Neuronal stem cell (in vitro differentiated cells): ENCODE data around the gene COPS7A.
A peak's percentile ranks its signal among the peaks of the same experiment; 100 is the strongest.

Experiments used
- DNase-seq: peaks from one replicate; pipeline ENCODE4 v3.0.0-alpha.2; 2013; ENCODE audit warnings: low spot score
- H2AFZ ChIP-seq: one replicate; pipeline ENCODE4 v1.6.1; 2013; ENCODE audit warnings: mild to moderate bottlenecking, low read length, inconsistent platforms
- H2AK5ac ChIP-seq: 2 replicates; pipeline ENCODE4 v1.6.1; 2013; ENCODE audit warnings: low read depth, mild to moderate bottlenecking, inconsistent platforms, low read length, moderate library complexity, mixed read lengths
- H2BK120ac ChIP-seq: 2 replicates; pipeline ENCODE4 v1.6.1; 2013; ENCODE audit warnings: low read depth, mild to moderate bottlenecking, inconsistent platforms, low read length, moderate library complexity, mixed read lengths
- H2BK12ac ChIP-seq: one replicate; pipeline ENCODE4 v1.6.1; 2013; ENCODE audit warnings: low read length, inconsistent platforms
- H2BK15ac ChIP-seq: 2 replicates; pipeline ENCODE4 v1.6.1; 2013; ENCODE audit warnings: mild to moderate bottlenecking, low read length, inconsistent platforms, mixed read lengths
- H2BK5ac ChIP-seq: one replicate; pipeline ENCODE4 v1.6.1; 2013; ENCODE audit warnings: inconsistent platforms, mild to moderate bottlenecking, low read length, moderate library complexity
- H3K14ac ChIP-seq: one replicate; pipeline ENCODE4 v1.6.1; 2013; ENCODE audit warnings: low read length, inconsistent platforms
- H3K18ac ChIP-seq: 2 replicates; pipeline ENCODE4 v1.6.1; 2013; ENCODE audit warnings: low read length, inconsistent platforms
- H3K23ac ChIP-seq: 2 replicates; pipeline ENCODE4 v1.6.1; 2013; ENCODE audit warnings: low read depth, mild to moderate bottlenecking, mixed read lengths, low read length, inconsistent platforms; ENCODE audit not compliant: poor library complexity
- H3K27ac ChIP-seq: replicated peaks from 3 replicates; pipeline ENCODE4 v1.5.1; 2013; ENCODE audit warnings: low read length, inconsistent platforms
- H3K27me3 ChIP-seq, 3 experiments: 2 replicates each; pipeline ENCODE4 v1.6.1; 2013; ENCODE audit warnings: low read length in 3 of 3, mild to moderate bottlenecking in 2 of 3, inconsistent platforms in 1 of 3, low read depth in 1 of 3, mixed read lengths in 1 of 3, moderate library complexity in 1 of 3; ENCODE audit not compliant: control insufficient read depth in 3 of 3, insufficient read depth in 3 of 3
- H3K36me3 ChIP-seq, 2 donors: replicated peaks in 1 of 2; 2 replicates each; pipeline ENCODE4 v1.6.1; 2013; ENCODE audit warnings: low read length in 2 of 2; ENCODE audit not compliant: control insufficient read depth in 2 of 2, insufficient read depth in 2 of 2
- H3K4ac ChIP-seq: 2 replicates; pipeline ENCODE4 v1.6.1; 2013; ENCODE audit warnings: inconsistent platforms, mild to moderate bottlenecking, low read length, moderate library complexity
- H3K4me1 ChIP-seq, 2 donors: 1 replicate in 1 of 2; 2 replicates in 1 of 2; pipeline ENCODE4 v1.6.1; 2013; ENCODE audit warnings: low read length in 2 of 2, low read depth in 1 of 2; ENCODE audit not compliant: control insufficient read depth in 2 of 2, insufficient read depth in 1 of 2
- H3K4me2 ChIP-seq: one replicate; pipeline ENCODE4 v1.6.1; 2013; ENCODE audit warnings: mild to moderate bottlenecking, low read length, inconsistent platforms; ENCODE audit not compliant: insufficient read depth, poor library complexity, severe bottlenecking
- H3K4me3 ChIP-seq, 2 donors: 2 replicates each; pipeline ENCODE4 v1.5.1; 2013; ENCODE audit warnings: low read length in 2 of 2, mild to moderate bottlenecking in 2 of 2, inconsistent platforms in 1 of 2, moderate library complexity in 1 of 2
- H3K79me1 ChIP-seq: one replicate; pipeline ENCODE4 v1.6.1; 2013; ENCODE audit warnings: low read depth, mild to moderate bottlenecking, inconsistent platforms, low read length, moderate library complexity
- H3K9ac ChIP-seq: one replicate; pipeline ENCODE4 v1.6.1; 2013; ENCODE audit warnings: mild to moderate bottlenecking, low read depth, low read length, inconsistent platforms; ENCODE audit not compliant: poor library complexity
- H3K9me3 ChIP-seq, 2 donors: replicated peaks in 1 of 2; 2 replicates each; pipeline versions ENCODE3 to v1.6.1; 2013; ENCODE audit warnings: low read length in 2 of 2, mild to moderate bottlenecking in 2 of 2, inconsistent platforms in 1 of 2, low read depth in 1 of 2, mixed read lengths in 1 of 2, moderate library complexity in 1 of 2; ENCODE audit not compliant: control insufficient read depth in 2 of 2, insufficient read depth in 1 of 2
- H4K8ac ChIP-seq: one replicate; pipeline ENCODE4 v1.6.1; 2013; ENCODE audit warnings: low read depth, mild to moderate bottlenecking, inconsistent platforms, low read length, moderate library complexity
- H4K91ac ChIP-seq: one replicate; pipeline ENCODE4 v1.6.1; 2013; ENCODE audit warnings: low read length, low read depth, mild to moderate bottlenecking, inconsistent platforms; ENCODE audit not compliant: poor library complexity
- WGBS, 2 donors: extraction: QIAGEN DNeasy Blood & Tissue Kit; methylation state at CpG; one replicate each; pipeline ENCODE4 v1.1.7; 2013; ENCODE audit warnings: missing lambda C conversion rate in 2 of 2, mixed read lengths in 1 of 2; ENCODE audit not compliant: insufficient read length in 2 of 2, insufficient replicate concordance in 1 of 2; ENCODE audit errors: extremely low coverage in 2 of 2; 5-methylcytosine and 5-hydroxymethylcytosine counted together

The COPS7A gene

DNA sequence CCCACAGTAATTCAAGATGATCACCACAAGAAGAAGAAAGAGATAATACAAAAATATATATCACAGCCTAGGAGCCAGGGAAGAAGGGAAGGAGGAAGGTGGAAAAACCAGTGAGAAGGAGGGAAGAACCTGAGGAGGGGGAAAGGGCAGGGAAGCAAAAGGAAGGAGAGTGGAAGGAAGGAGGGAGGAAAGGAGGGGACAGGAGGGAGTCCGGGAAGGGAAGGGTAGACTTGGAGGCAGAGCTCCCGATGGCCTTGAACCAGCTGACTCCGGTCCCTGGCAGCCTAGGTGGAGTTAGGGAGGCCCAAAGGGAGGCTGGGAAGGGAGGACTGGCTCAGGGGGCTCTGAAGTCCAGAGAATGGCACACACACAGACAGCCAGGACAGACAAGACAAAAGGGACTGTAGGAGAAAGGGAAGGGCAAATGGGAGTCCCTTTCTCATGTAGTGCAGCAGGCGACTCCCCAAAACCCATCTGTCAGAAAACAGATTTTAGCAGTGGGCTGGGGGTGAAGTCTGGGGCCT lies 30.0 kb upstream of the COPS7A start:
- Histone ChIP-seq H2BK5ac (no peak overlapping the region), H3K23ac (no peak overlapping the region), H3K9me3 (no peaks in the 10 kb centered on the region), H2BK15ac (no peak overlapping the region), H3K18ac (no peak overlapping the region), H3K36me3 (peaks cover 15 to 24% of the 10 kb centered on the region in 2 donors), H4K8ac (no peak overlapping the region), H2AFZ (no peak overlapping the region), H3K4ac (no peak overlapping the region), H3K14ac (no peak overlapping the region), H4K91ac (no peak overlapping the region), H3K27me3 (no peaks in the 10 kb centered on the region), H3K79me1 (peaks cover 8% of the 10 kb centered on the region), H3K4me1 (peaks cover 1 to 15% of the 10 kb centered on the region in 2 donors), H3K4me3 (no peak overlapping the region), H2BK12ac (no peak overlapping the region), H2BK120ac (no peak overlapping the region), H3K27ac (no peak overlapping the region), H2AK5ac (no peak overlapping the region), H3K9ac (no peak overlapping the region), H3K4me2 (no peak overlapping the region)
- DNase-seq = no peak
- no CpG with 5 or more reads among the region's 4 CpGs for WGBS, 2 donors

DNA sequence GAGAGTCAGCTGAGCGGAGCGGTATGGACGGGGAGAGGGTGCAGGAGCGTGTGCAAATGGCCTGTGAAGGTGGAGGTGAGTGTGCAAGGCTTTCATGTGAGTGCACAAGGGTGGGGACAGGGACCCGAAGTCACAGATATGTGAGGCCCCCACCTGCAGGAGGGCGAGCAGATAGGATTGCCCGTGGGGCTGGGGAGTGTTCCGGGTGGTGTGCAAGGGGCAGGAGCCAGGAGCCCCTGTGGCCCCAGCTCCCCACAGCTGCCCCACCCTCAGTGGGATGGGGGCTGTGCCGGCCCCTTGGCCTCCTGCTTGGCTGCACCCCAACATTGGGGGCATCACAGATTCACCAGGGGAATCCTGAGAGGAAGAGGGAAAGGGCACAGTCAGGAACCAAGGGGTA lies 29.1 kb upstream of the COPS7A start:
- DNase-seq = no peak
- Histone ChIP-seq H3K14ac (no peak overlapping the region), H3K4me3 (peak overlapping the region in 1 of 2 donors; percentile 21), H2AK5ac (no peak overlapping the region), H3K4me2 (no peak overlapping the region), H3K27ac (no peak overlapping the region), H2BK5ac (no peak overlapping the region), H3K9ac (no peak overlapping the region), H2BK15ac (no peak overlapping the region), H3K4ac (no peak overlapping the region), H3K79me1 (peaks cover 14% of the 10 kb centered on the region), H3K23ac (no peak overlapping the region), H4K8ac (no peak overlapping the region), H3K4me1 (peaks cover 7 to 20% of the 10 kb centered on the region in 2 donors), H3K36me3 (peaks cover 15 to 24% of the 10 kb centered on the region in 2 donors), H2BK12ac (no peak overlapping the region), H3K18ac (no peak overlapping the region), H2AFZ (no peak overlapping the region), H3K9me3 (no peaks in the 10 kb centered on the region), H4K91ac (no peak overlapping the region), H3K27me3 (no peaks in the 10 kb centered on the region), H2BK120ac (no peak overlapping the region)
- WGBS, 2 donors = no CpG with 5 or more reads among the region's 9 CpGs

DNA sequence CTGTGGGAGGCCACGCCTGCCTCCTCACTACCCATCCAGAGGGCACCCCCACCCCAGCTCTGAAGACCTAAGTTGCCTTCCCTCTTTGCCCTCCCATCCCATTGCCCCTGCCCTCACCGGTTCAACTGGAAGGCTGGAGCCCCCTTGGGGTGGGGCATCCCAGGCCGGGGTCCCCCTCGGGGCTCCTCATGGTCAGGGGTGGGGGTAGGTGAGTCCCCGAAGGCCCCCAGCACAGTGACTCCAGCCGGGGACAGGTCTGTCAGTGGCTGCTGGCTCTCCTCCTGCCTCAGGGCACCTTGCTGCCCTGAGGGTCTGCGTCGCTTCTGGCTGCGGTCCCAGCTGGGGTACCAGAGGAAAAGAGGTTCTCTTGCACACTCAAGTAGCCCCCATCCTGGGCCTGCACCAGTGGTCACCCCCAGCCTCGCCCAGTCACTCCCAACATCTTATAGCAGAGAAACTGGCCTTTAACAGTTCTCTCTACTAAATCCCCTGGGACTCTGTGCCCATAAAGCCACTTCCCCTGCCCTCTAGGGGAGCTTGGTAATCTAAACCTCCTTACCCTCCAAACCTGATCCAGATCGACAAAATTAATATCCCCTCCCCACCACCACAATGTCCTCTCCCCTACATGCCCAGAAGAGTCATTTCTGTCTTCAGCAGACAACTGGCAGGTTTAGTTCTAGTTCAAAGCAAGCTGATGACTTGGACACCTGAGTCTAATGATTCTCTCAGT lies 28.4 kb upstream of the COPS7A start:
- Histone ChIP-seq H4K91ac (no peak overlapping the region), H3K4me1 (peaks cover 6 to 18% of the 10 kb centered on the region in 2 donors), H2BK5ac (peak overlapping the region; percentile 67), H4K8ac (no peak overlapping the region), H3K18ac (no peak overlapping the region), H3K36me3 (peaks cover 15 to 24% of the 10 kb centered on the region in 2 donors), H3K9ac (no peak overlapping the region), H3K23ac (no peak overlapping the region), H3K4ac (no peak overlapping the region), H2AK5ac (no peak overlapping the region), H2AFZ (no peak overlapping the region), H2BK15ac (no peak overlapping the region), H3K14ac (no peak overlapping the region), H3K4me2 (no peak overlapping the region), H2BK12ac (no peak overlapping the region), H3K9me3 (no peaks in the 10 kb centered on the region), H2BK120ac (no peak overlapping the region), H3K27ac (no peak overlapping the region), H3K4me3 (no peak overlapping the region), H3K79me1 (peaks cover 18% of the 10 kb centered on the region), H3K27me3 (no peaks in the 10 kb centered on the region)
- no CpG with 5 or more reads among the region's 11 CpGs for WGBS, 2 donors
- DNase-seq = no peak

DNA sequence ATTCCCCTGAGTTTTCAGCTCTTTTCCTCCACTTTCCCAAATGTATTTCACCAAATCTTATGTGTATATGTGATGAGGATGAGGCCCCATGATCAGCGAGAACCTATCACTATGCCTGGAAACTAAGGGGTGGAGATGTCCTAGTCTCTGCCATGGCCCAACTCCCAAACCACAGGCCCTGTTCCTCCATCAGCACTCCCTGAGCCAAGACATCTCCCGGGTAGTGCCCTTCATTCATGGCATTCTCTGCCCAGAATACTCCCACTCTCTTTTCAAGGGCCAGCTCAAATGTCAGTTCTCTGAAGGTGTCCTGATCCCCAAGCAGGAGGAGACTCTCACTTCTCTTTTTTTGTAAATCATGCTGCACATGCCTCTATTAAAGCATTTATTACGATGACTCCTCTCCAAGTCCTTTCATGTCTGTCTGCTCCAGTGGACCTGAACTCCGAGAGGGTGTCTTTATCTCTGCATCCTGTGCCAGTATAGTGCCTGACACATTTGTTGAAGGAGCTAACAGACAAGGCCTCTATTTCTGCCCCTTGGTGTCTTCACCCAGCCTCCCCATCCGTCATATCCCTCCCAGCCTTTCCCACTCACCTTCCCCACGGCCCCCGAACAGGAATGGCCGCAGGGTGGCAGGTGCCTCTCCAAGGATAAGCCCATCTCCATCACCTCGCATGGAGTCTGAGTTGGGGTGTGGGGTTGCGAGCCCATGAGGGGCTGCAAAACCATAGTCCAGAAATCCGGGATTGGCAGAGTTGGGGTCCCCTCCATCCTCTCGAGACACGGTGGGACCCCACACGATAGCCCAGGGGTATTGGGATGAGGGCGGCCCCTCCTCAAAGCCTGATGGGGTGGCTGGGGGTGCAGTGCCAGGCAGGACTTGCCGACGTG lies 26.9 kb upstream of the COPS7A start:
- Histone ChIP-seq H3K23ac (no peak overlapping the region), H3K4ac (no peak overlapping the region), H3K18ac (no peak overlapping the region), H3K9ac (no peak overlapping the region), H4K8ac (no peak overlapping the region), H3K14ac (no peak overlapping the region), H2AK5ac (peak overlapping the region; percentile 64), H2BK5ac (peak overlapping the region; percentile 49), H3K27me3 (peaks cover 0 to 10% (median 7%) of the 10 kb centered on the region in 3 experiments), H3K36me3 (peaks cover 15 to 24% of the 10 kb centered on the region in 2 donors), H3K79me1 (peaks cover 20% of the 10 kb centered on the region), H2BK15ac (no peak overlapping the region), H3K4me1 (peaks cover 11 to 18% of the 10 kb centered on the region in 2 donors), H3K9me3 (no peaks in the 10 kb centered on the region), H2BK120ac (no peak overlapping the region), H2BK12ac (no peak overlapping the region), H3K27ac (no peak overlapping the region), H3K4me3 (no peak overlapping the region), H4K91ac (no peak overlapping the region), H3K4me2 (no peak overlapping the region), H2AFZ (no peak overlapping the region)
- WGBS, 2 donors = no CpG with 5 or more reads among the region's 17 CpGs
- DNase-seq = no peak
